ENCODE data around the gene EHF.

EHF gene

DNA sequence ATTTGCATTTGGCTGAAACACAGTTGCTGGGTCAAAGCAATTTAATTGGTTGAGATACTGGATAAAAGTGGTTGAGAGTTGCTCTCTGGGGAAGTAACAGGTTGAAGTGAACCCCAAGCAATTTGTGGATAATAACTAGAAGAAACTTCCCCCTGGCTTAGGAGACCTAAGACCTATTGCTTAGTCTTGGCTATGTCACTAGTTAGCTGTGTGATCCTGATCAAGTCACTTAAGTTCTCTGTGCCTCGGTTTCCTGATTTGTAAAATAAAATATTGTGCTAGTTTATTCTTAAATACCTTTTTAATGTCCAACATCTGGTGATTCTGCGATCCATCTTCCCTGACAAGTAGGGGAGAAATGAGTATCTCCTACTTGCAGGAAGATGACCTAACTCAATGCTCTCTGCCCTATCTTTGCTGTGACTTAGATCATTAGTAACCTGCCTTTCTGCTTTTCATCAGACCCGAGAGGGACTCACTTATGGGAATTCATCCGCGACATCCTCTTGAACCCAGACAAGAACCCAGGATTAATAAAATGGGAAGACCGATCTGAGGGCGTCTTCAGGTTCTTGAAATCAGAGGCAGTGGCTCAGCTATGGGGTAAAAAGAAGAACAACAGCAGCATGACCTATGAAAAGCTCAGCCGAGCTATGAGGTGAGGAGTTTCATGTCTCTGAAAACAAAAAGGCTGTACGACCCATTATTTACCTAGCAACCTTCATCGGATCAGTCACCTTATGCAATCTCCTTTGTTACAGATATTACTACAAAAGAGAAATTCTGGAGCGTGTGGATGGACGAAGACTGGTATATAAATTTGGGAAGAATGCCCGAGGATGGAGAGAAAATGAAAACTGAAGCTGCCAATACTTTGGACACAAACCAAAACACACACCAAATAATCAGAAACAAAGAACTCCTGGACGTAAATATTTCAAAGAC lies 37.5 kb downstream of the EHF start:
- no peak overlapping the region for H3K27ac ChIP-seq
- H3K27me3 ChIP-seq = no peaks in the 10 kb centered on the region
- H3K9me3 ChIP-seq = no peaks in the 10 kb centered on the region
- H3K36me3 ChIP-seq = no peaks in the 10 kb centered on the region
- peaks cover 7 to 17% of the 10 kb centered on the region in 2 experiments for H3K4me1 ChIP-seq (ENCODE audit: control insufficient read depth in 1 of 2, insufficient read depth in 1 of 2, low read depth in 1 of 2, low read length in 1 of 2)
- TF ChIP-seq, protein P1, sequence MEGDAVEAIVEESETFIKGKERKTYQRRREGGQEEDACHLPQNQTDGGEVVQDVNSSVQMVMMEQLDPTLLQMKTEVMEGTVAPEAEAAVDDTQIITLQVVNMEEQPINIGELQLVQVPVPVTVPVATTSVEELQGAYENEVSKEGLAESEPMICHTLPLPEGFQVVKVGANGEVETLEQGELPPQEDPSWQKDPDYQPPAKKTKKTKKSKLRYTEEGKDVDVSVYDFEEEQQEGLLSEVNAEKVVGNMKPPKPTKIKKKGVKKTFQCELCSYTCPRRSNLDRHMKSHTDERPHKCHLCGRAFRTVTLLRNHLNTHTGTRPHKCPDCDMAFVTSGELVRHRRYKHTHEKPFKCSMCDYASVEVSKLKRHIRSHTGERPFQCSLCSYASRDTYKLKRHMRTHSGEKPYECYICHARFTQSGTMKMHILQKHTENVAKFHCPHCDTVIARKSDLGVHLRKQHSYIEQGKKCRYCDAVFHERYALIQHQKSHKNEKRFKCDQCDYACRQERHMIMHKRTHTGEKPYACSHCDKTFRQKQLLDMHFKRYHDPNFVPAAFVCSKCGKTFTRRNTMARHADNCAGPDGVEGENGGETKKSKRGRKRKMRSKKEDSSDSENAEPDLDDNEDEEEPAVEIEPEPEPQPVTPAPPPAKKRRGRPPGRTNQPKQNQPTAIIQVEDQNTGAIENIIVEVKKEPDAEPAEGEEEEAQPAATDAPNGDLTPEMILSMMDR (IDR thresholded peaks at IDR 0.05) = no peak
- H3K4me3 ChIP-seq (ENCODE audit: low read depth in 1 of 2, low read length in 1 of 2) = no peak overlapping the region

DNA sequence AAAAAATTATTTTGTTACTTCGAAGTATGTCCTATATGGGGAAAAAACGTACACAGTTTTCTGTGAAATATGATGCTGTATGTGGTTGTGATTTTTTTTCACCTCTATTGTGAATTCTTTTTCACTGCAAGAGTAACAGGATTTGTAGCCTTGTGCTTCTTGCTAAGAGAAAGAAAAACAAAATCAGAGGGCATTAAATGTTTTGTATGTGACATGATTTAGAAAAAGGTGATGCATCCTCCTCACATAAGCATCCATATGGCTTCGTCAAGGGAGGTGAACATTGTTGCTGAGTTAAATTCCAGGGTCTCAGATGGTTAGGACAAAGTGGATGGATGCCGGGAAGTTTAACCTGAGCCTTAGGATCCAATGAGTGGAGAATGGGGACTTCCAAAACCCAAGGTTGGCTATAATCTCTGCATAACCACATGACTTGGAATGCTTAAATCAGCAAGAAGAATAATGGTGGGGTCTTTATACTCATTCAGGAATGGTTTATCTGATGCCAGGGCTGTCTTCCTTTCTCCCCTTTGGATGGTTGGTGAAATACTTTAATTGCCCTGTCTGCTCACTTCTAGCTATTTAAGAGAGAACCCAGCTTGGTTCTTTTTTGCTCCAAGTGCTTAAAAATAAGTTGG lies 38.3 kb downstream of the EHF start:
- no peaks in the 10 kb centered on the region for H3K27me3 ChIP-seq
- peaks cover 7 to 10% of the 10 kb centered on the region in 2 experiments for H3K4me1 ChIP-seq (ENCODE audit: control insufficient read depth in 1 of 2, insufficient read depth in 1 of 2, low read depth in 1 of 2, low read length in 1 of 2)
- no peak overlapping the region for H3K27ac ChIP-seq
- no peak overlapping the region for H3K4me3 ChIP-seq (ENCODE audit: low read depth in 1 of 2, low read length in 1 of 2)
- H3K36me3 ChIP-seq = no peaks in the 10 kb centered on the region
- TF ChIP-seq, protein P1 (IDR thresholded peaks at IDR 0.05) = no peak
- H3K9me3 ChIP-seq = no peaks in the 10 kb centered on the region

- Histone ChIP-seq H3K27ac (no peak overlapping the region), H3K9me3 (no peaks in the 10 kb centered on the region), H3K4me1 (ENCODE audit: control insufficient read depth in 1 of 2, insufficient read depth in 1 of 2, low read depth in 1 of 2, low read length in 1 of 2) (no peaks in the 10 kb centered on the region), H3K27me3 (no peaks in the 10 kb centered on the region), H3K4me3 (ENCODE audit: low read depth in 1 of 2, low read length in 1 of 2) (no peak overlapping the region), H3K36me3 (no peaks in the 10 kb centered on the region)
- TF ChIP-seq, protein P1 (IDR thresholded peaks at IDR 0.05) = no peak
These were observed 44.4 kb downstream of the EHF start for GRCh38 chr11:34665077-34665835.

DNA sequence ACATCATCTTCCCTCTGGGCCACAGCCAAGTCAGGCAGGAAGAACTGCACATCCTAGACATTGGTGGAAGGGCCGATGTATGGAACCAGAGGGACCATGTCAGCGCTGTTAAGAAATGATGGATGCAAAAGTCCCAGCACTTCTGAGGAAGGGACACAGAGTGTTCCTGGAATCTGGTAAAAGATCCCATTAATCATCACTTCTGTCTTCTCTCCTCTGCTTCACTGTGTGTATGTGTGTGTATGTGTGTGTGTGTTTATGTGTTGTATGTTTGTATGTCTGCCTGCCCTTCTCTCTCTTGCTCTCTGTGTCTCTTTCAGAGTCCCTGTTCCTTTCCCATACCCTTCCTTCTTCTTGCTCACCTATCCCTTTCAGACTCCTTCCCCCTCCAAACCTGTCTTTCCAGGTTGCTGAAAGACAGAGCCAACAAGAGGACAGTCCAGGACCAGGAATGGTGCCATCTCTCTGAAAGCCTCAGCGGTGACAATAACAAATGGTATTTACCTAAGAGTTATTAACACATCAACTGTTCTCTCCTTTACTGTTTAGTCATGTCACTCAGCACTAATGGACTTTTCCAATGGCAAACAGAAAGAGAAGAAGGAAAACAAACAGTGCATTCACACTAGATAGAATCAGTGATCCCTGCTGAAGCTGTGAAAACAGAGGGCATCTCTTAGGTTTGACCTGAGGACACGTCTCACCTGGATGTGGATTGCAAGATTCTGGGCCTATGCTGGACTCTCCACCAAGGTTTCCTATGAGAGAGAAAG lies 47.1 kb downstream of the EHF start:
- Histone ChIP-seq H3K27me3 (no peaks in the 10 kb centered on the region), H3K4me1 (ENCODE audit: control insufficient read depth in 1 of 2, insufficient read depth in 1 of 2, low read depth in 1 of 2, low read length in 1 of 2) (no peaks in the 10 kb centered on the region), H3K27ac (no peak overlapping the region), H3K36me3 (no peaks in the 10 kb centered on the region), H3K4me3 (ENCODE audit: low read depth in 1 of 2, low read length in 1 of 2) (no peak overlapping the region), H3K9me3 (no peaks in the 10 kb centered on the region)
- TF ChIP-seq, protein P1 (IDR thresholded peaks at IDR 0.05) = no peak

GRCh38 chr11:34668583-34669053 lies 47.7 kb downstream of the EHF start:
- Histone ChIP-seq H3K27ac (no peak overlapping the region), H3K27me3 (no peaks in the 10 kb centered on the region), H3K36me3 (no peaks in the 10 kb centered on the region), H3K9me3 (no peaks in the 10 kb centered on the region), H3K4me1 (ENCODE audit: control insufficient read depth in 1 of 2, insufficient read depth in 1 of 2, low read depth in 1 of 2, low read length in 1 of 2) (no peaks in the 10 kb centered on the region), H3K4me3 (ENCODE audit: low read depth in 1 of 2, low read length in 1 of 2) (no peak overlapping the region)
- TF ChIP-seq, protein P1 (IDR thresholded peaks at IDR 0.05) = no peak

Data from neutrophil (primary cell).